Choroid plexus epithelial cell (primary cell): ENCODE results near the gene KHDC1L.

ENCODE experiments used
- DNase-seq: peaks from one replicate; pipeline ENCODE4 v3.0.0-alpha.2; 2010; ENCODE audit warnings: low read depth
- H3K4me3 ChIP-seq: 2 replicates; pipeline ENCODE4 v1.5.1; 2011; ENCODE audit warnings: low read depth, mild to moderate bottlenecking, control low read depth, low read length, moderate library complexity
- TF ChIP-seq, protein P1 (sequence below): conservative IDR thresholded peaks from 2 replicates; pipeline ENCODE4 v1.5.1; 2011; ENCODE audit warnings: low read depth, mild to moderate bottlenecking, control low read depth, inconsistent platforms, low read length, moderate library complexity

Gene KHDC1L

DNA sequence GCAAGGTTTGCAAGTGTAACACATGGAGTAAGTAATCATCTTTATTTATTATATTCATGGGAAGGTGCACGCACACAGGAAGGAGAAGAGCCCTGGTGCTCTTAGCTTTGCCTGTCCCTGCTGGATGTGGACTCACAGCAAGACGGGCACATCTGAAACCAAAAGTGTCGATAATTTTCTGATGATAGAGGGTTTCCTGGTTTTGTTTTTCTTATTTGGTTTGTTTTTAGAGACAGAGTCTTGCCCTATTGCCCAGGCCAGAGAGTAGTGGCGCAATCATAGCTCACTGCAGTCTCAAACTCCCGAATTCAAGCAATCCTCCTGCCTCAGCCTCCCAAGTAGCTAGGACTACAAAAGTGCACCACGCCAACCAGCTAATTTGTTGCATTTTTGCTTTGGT, 7.8 kb upstream of the KHDC1L start:
- TF ChIP-seq, protein P1, sequence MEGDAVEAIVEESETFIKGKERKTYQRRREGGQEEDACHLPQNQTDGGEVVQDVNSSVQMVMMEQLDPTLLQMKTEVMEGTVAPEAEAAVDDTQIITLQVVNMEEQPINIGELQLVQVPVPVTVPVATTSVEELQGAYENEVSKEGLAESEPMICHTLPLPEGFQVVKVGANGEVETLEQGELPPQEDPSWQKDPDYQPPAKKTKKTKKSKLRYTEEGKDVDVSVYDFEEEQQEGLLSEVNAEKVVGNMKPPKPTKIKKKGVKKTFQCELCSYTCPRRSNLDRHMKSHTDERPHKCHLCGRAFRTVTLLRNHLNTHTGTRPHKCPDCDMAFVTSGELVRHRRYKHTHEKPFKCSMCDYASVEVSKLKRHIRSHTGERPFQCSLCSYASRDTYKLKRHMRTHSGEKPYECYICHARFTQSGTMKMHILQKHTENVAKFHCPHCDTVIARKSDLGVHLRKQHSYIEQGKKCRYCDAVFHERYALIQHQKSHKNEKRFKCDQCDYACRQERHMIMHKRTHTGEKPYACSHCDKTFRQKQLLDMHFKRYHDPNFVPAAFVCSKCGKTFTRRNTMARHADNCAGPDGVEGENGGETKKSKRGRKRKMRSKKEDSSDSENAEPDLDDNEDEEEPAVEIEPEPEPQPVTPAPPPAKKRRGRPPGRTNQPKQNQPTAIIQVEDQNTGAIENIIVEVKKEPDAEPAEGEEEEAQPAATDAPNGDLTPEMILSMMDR = no peak
- DNase-seq = no peak
- H3K4me3 ChIP-seq = no peak overlapping the region

DNA sequence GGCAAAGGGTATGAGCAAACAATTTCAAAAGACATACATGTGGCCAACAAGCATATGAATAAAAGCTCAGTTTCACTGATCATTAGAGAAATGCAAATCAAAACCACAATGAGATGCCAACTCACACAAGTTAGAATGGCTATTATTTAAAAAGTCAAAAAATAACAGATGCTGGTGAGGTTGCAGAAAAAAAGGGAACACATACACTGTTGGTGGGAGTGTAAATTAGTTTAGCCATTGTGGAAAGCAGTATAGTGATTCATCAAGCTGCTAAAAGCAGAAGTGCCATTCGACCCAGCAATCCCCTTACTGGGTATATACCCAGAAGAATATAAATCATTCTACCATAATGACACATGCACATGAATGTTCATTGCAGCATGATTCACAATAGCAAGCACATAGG, 6.7 kb upstream of the KHDC1L start:
- no peak overlapping the region for H3K4me3 ChIP-seq
- TF ChIP-seq, protein P1 = no peak
- no peak for DNase-seq

DNA sequence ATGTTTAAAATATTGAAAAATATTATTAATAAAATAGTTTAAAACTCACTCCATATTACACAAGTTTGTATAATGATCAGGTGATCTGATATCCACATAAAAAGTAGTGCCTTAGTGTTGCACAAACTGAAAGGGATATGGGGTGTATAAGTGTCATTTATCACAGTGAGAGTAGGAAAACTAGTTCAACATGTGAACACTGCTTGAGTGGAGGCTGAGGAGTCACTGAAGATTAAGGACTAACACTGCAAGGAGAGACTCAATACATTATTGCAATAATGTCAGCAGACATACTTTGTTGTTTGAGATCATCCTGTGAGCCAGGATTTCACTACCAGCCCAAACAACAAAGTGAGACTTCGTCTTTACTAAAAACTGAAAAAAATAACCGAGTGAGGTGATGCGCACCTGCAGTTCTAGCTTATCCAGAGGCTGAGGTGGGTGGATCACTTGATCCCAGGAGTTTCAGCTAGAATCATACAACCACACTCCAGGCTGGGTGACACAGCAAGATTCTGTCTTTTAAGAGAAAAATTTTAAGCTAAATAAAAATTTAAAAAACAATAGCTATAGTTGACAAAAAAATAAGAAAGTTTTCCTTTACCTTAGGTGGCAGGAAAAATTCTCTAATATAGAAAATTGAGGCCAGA, 2.4 kb upstream of the KHDC1L start:
- TF ChIP-seq, protein P1 = no peak
- no peak for DNase-seq

DNA sequence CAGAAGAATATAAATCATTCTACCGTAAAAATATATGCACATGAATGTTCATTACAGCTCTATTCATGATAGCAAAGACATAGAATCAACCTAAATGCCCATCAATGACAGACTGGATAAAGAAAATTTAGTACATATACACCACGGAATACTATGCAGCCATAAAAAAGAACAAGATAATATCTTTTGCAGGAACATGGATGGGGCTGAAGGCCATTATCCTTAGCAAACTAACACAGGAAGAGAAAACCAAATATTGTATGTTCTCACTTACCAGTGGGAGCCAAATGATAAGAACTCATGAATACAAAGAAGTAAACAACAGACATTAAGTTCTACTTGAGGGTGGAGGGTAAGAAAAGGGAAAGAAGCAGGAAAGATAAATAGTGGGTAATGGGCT, 8.4 kb downstream of the KHDC1L start:
- TF ChIP-seq, protein P1 = no peak

More for the DNA sequence above, 2.4 kb upstream of the KHDC1L start:
- no peak overlapping the region for H3K4me3 ChIP-seq

GRCh38 chr6:73209117-73209516, 16.2 kb downstream of the KHDC1L start:
- no peak for DNase-seq
- TF ChIP-seq, protein P1 = no peak
- H3K4me3 ChIP-seq = no peak overlapping the region

More for the DNA sequence above, 8.4 kb downstream of the KHDC1L start:
- H3K4me3 ChIP-seq = no peak overlapping the region
- no peak for DNase-seq

GRCh38 chr6:73207221-73207837, 18.0 kb downstream of the KHDC1L start:
- no peak for DNase-seq
- TF ChIP-seq, protein P1 = no peak
- no peak overlapping the region for H3K4me3 ChIP-seq

GRCh38 chr6:73204252-73204651, 21.0 kb downstream of the KHDC1L start:
- H3K4me3 ChIP-seq = no peak overlapping the region
- TF ChIP-seq, protein P1 = no peak
- no peak for DNase-seq
